ENCODE results near the gene COL4A4.

COL4A4 gene

GRCh38 chr2:227030789-227031188 is 133.2 kb downstream of the COL4A4 start:
- DNase-seq (ENCODE audit: low spot score), result no peak

- DNase-seq (ENCODE audit: low spot score), result no peak
Measured at GRCh38 chr2:227029426-227030105, 134.4 kb downstream of the COL4A4 start.

GRCh38 chr2:227025510-227025909 is 138.5 kb downstream of the COL4A4 start:
- DNase-seq (ENCODE audit: low spot score), result no peak

GRCh38 chr2:227022608-227023007 is 141.4 kb downstream of the COL4A4 start:
- DNase-seq (ENCODE audit: low spot score), result no peak

- DNase-seq (ENCODE audit: low spot score), result no peak
Measured at GRCh38 chr2:227020416-227020815, 143.6 kb downstream of the COL4A4 start.

GRCh38 chr2:227016894-227017293 is 147.1 kb downstream of the COL4A4 start:
- DNase-seq (ENCODE audit: low spot score), result no peak

GRCh38 chr2:227013881-227014280 is 150.1 kb downstream of the COL4A4 start:
- no peak for DNase-seq (ENCODE audit: low spot score)

- DNase-seq (ENCODE audit: low spot score), result no peak
Measured at GRCh38 chr2:227013330-227013729, 150.7 kb downstream of the COL4A4 start.

- DNase-seq (ENCODE audit: low spot score), result no peak
Measured at GRCh38 chr2:227010433-227010832, 153.6 kb downstream of the COL4A4 start.

GRCh38 chr2:227007940-227008339 is 156.1 kb downstream of the COL4A4 start:
- no peak for DNase-seq (ENCODE audit: low spot score)

- DNase-seq (ENCODE audit: low spot score), result no peak
Measured at GRCh38 chr2:227007148-227007547, 156.9 kb downstream of the COL4A4 start.

- no peak for DNase-seq (ENCODE audit: low spot score)
Measured at GRCh38 chr2:227006189-227006897, 157.7 kb downstream of the COL4A4 start.

- DNase-seq (ENCODE audit: low spot score), result no peak
Measured at GRCh38 chr2:227004482-227004881, 159.5 kb downstream of the COL4A4 start.

GRCh38 chr2:227000123-227000522 is 163.9 kb downstream of the COL4A4 start:
- no peak for DNase-seq (ENCODE audit: low spot score)

- DNase-seq (ENCODE audit: low spot score), result no peak
Measured at GRCh38 chr2:226999661-227000060, 164.3 kb downstream of the COL4A4 start.

- no peak for DNase-seq (ENCODE audit: low spot score)
Measured at GRCh38 chr2:226995625-226996041, 168.4 kb downstream of the COL4A4 start.

GRCh38 chr2:226994775-226995174 is 169.2 kb downstream of the COL4A4 start:
- no peak for DNase-seq (ENCODE audit: low spot score)

- no peak for DNase-seq (ENCODE audit: low spot score)
Measured at GRCh38 chr2:226993171-226993570, 170.8 kb downstream of the COL4A4 start.

GRCh38 chr2:226991663-226992062 is 172.3 kb downstream of the COL4A4 start:
- DNase-seq (ENCODE audit: low spot score), result no peak

GRCh38 chr2:226985583-226985946 is 178.4 kb downstream of the COL4A4 start:
- no peak for DNase-seq (ENCODE audit: low spot score)

GRCh38 chr2:226984750-226985582 is 179.0 kb downstream of the COL4A4 start:
- peak; percentile 76 for DNase-seq (ENCODE audit: low spot score)

GRCh38 chr2:226983895-226984749 is 179.9 kb downstream of the COL4A4 start:
- peak; percentile 68 for DNase-seq (ENCODE audit: low spot score)

Measured in hematopoietic multipotent progenitor cell treated with erythropoietin and hydrocortisone succinate and interleukin-3 and kit ligand, for 17 days (in vitro differentiated cells).